GM12891 (cell line): Measurements from ENCODE around the gene TIMP2.
"Not testable (repeated sequence)": the region's sequence is repeated elsewhere in the genome, so short reads cannot be mapped to it uniquely, and the experiment has no call there.

Experiments used
- DNase-seq: peaks from one replicate; pipeline ENCODE4 v3.0.0; 2011; ENCODE audit warnings: low spot score; ENCODE audit not compliant: insufficient read length
- FAIRE-seq: peaks from 2 replicates; lab custom pipeline; 2011; peaks lifted over from hg19 to GRCh38; lab: Jason Lieb, UNC
- PAX5 ChIP-seq: IDR thresholded peaks from 2 replicates; pipeline ENCODE4 v1.6.1; 2011; ENCODE audit warnings: low read length, moderate library complexity, mild to moderate bottlenecking; ENCODE audit not compliant: insufficient read depth, severe bottlenecking
- POLR2A ChIP-seq: IDR thresholded peaks from 2 replicates; pipeline ENCODE4 v1.6.1; 2011; ENCODE audit warnings: low read depth, low read length, control low read depth
- POLR2AphosphoS5 ChIP-seq: IDR thresholded peaks from 2 replicates; pipeline ENCODE4 v1.6.1; 2011; ENCODE audit warnings: low read depth, low read length, control low read depth
- POU2F2 ChIP-seq: IDR thresholded peaks from 2 replicates; pipeline ENCODE4 v1.6.1; 2011; ENCODE audit warnings: low read depth, mild to moderate bottlenecking, control low read depth, low read length, moderate library complexity
- SPI1 ChIP-seq: IDR thresholded peaks from 2 replicates; pipeline ENCODE4 v1.6.1; 2011; ENCODE audit warnings: low read depth, low read length, control low read depth
- TAF1 ChIP-seq: IDR thresholded peaks from 2 replicates; pipeline ENCODE4 v1.6.1; 2011; ENCODE audit warnings: low read depth, low read length, control low read depth

Gene TIMP2

DNA sequence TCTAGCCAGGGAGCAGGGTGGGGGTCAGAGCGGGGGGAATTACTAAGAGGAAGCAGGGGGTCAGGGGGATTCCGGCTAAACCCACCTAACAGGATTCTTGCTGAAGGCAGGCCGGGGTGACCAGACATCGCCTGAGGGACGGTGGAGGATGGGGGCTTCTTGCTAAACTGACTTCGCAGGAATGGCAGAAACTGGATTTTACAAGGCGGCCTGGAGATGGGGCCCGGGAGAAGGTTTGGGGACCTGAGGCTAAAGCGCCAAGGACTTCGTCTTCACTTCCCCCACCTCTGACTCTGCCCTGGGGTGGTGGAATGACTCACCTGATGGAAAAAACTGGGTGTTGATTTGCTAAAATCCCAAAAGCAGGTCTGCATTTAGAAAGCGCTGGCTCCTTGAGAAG, 31.1 kb upstream of the TIMP2 start:
- FAIRE-seq: no peak
- TF ChIP-seq POLR2A (no peak), PAX5 (no peak), TAF1 (no peak), SPI1 (no peak), POLR2AphosphoS5 (no peak), POU2F2 (no peak)
- DNase-seq: no peak

DNA sequence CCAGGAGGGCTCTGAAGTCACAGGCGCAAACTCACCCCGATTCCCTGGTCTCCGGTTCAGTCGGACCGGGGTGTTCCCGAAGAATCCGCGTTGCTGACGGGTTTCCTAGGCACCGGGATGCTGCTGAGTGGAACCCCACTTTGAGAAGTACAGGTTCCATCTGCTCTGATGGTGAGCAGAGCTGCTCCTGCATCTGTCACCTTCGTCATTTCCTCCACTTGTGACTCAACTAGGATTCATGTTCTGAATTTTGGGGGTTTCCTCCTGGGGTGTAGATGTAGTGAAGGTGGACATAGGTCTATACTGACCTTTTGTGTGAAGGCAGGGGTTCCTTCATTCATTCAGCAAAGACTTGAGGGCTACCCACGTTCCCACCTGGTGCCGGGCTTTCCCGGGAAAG, 29.5 kb upstream of the TIMP2 start:
- FAIRE-seq: no peak
- TF ChIP-seq SPI1 (no peak), POLR2A (no peak), POLR2AphosphoS5 (no peak), PAX5 (no peak), TAF1 (no peak), POU2F2 (no peak)
- no peak for DNase-seq

DNA sequence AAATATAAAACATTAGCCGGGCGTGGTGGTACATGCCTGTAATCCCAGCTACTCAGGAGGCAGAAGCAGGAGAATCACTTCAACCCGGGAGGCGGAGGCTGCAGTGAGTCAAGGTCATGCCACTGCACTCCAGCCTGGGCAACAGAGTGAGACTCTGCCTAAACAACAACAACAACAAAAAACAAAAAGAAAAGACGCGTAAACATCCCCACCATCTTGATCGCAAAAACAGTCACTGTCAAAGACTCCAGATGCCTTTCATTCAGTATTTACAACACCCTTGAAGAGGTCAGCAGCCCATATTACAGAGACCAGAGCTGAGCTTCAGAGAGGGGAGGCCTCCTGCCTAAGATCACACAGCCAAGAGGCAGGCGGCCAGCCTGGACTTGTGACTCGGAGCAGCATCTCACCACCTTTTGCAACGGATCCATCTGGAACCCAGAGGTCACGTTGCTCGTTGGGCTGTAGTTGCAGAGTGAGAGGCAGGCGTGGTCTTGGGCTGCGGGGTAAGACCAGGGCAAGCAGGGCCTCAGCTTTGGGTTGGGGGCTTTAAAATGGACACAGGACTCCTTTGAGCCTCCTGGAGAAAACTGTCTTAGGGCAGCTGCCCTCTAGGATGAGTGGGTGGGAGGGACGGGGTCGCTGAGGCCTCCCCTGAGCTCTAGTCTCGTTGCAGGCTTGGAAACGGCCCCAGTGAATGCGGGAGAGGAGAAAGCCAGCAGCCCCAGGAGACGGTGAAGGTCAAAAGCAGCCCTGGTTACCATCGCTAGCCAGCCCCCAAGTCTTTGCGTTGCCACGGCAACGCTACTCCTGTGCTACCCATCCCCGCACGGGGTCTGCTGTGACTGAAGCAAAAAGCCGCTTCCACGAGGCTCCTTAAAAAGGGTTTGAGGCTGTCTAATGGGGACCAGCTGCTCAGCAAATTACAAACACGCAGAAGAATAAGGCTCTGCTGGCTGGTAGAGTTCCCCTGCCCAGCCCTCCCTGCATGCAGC, 28.5 kb upstream of the TIMP2 start:
- FAIRE-seq: no peak
- TF ChIP-seq SPI1 (no peak), PAX5 (no peak), POLR2A (no peak), TAF1 (no peak), POLR2AphosphoS5 (no peak), POU2F2 (no peak)
- no peak for DNase-seq

DNA sequence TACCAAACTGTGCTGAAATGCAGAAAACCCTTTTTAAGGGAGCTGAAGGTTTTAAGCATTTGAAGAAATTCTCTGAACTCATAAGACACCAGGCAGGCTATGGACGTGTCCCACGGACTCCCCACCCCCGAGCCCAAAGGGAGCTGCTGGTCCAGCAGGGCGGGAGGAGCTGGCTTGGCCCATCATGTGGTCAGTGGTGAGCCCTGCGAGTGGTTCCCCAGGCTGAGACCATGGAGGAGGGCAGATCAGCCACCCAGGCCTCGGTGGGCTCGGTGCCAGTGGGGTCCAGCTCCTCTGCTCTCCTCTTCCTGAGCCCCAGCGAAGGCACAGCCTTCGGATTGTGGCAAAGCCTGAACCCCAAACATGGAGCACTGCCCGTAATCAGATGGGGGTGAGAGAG, 27.5 kb upstream of the TIMP2 start:
- FAIRE-seq (no peak), DNase-seq (no peak)
- TF ChIP-seq POLR2AphosphoS5 (no peak), POLR2A (no peak), TAF1 (no peak), POU2F2 (no peak), SPI1 (no peak), PAX5 (no peak)

DNA sequence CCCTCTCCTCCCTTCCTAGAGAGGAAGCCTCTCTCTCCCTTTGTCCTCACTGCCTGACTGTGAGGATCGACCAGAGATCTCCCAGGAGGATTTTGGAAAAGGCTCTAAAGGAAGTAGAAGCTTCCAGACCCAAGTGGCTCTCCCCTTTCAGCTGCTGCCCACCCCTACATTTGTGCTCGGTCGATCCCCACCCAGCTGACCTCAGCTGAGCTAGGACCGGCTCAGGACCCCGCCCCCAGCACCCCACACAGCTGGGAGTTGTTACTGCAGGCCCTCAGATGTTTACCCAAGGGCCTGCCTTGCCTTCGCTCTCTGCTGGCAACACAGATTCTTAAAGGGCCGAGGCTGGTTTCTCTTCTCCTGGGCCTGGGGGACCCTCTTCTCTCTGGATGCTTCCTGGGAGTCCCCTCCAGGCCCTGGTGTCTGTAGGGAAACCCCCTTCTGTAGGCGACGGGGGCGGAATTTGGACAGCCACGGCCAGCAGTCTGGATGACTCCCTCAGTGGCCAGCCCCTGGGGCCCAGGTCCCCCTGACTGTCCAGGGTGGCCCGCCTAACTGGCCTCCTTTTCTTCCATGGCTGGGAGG, 26.9 kb upstream of the TIMP2 start:
- FAIRE-seq: no peak
- DNase-seq: no peak
- TF ChIP-seq PAX5 (no peak), POLR2A (no peak), POLR2AphosphoS5 (no peak), SPI1 (no peak), TAF1 (no peak), POU2F2 (no peak)

DNA sequence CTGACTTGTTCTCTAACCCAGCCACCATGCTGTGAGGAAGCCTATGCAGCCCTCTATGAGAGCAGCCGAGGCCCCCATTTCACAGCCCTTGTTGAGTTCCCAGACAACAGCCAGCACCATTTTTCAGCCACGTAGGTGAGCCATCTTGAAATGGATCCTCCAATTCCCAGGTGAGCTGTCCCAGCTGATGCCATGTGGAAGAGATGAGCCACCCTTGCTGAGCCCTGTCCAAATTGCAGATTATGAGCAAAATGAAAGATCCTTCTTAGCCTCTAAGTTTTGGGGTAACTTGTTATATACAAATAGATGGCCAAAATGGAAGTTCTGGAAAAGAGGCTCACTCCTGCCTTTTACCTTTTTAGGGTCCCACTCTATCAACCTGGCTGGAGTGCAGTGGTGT, 25.7 kb upstream of the TIMP2 start:
- DNase-seq (no peak), FAIRE-seq (no peak)
- TF ChIP-seq SPI1: no peak

DNA sequence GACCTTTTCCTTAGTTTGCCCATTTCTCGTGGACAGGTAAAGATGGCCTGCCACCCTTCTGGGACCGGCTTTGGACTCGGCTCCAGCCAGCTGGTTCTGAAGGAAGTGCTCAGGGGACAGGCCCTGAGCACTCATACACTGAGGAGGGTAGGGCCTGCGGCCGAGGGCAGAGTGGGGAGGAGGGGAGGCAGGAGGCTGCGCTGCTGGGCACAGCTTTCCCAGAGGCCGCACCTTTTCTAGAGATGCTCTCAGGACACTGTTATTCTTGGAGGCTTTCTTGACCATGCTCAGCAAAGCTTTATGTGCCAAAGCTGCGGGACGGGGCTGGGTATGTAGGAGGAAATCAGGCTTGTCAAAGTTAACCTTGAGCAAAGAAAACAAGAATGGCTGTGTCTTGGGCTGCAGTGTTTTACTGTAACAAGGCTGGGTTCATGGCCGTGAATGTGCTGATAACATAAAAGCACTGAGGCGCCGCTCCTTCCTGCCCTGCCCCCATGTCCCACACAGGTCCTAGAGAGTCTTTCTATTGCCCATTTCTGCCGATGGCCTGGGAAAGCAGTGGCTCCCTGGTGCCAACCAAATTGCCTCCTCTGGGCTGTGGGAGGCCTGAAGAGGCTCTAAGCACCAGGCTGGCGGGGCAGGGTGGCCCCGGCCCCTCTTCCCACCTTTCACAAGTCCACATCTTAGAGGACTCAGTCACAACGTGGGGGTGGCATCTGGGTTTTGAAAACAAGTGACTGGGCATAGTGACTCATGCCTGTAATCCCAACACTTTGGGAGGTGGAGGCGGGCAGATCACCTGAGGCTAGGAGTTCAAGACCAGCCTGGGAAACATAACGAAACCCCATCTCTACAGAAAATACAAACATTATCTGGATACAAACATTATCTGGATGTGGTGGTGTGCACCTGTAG, 22.3 kb upstream of the TIMP2 start:
- TF ChIP-seq TAF1 (no peak), POLR2A (no peak), PAX5 (no peak), SPI1 (no peak), POLR2AphosphoS5 (no peak), POU2F2 (no peak)
- FAIRE-seq: no peak
- DNase-seq: no peak

DNA sequence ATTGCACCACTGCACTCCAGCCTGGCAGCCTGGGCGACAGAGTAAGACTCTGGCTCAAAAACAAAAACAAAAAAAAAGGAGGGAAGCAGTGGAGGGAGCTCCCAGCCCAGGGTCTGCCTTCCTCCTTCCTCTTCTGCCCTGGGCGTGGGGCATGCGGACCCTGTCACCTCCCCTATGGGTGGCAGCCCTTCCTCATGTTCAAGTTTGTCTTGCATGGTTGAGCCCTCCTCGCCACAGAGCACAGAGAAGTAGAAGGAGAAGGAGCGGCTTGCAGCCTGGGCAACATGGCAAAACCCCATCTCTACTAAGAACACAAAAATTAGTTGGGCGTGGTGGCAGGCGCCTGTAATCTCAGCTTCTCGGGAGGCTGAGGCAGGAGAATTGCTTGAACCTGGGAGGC, 21.4 kb upstream of the TIMP2 start:
- TF ChIP-seq POLR2A (no peak), POLR2AphosphoS5 (no peak), SPI1 (no peak), PAX5 (no peak), POU2F2 (no peak), TAF1 (no peak)
- no peak for DNase-seq
- FAIRE-seq: no peak

DNA sequence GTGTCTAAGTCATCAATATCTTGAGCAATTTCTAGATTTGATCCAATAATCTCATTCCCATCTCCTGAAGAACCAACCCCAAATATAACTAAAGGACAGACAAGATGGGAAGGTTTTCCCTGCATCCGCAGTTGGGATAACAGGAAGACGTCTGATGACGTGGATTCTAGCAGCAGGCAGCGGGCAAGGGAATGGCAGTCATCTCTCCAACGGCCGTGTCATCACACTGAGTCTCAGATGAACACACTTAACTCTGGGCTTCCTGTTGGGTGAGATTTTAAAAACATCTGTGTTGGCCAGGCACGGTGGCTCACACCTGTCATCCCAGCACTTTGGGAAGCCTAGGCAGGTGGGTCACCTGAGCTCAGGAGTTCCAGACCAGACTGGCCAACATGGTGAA, 20.9 kb upstream of the TIMP2 start:
- FAIRE-seq (no peak), DNase-seq (no peak)
- TF ChIP-seq POLR2AphosphoS5 (no peak), PAX5 (no peak), TAF1 (no peak), POLR2A (no peak), SPI1 (no peak), POU2F2 (no peak)

DNA sequence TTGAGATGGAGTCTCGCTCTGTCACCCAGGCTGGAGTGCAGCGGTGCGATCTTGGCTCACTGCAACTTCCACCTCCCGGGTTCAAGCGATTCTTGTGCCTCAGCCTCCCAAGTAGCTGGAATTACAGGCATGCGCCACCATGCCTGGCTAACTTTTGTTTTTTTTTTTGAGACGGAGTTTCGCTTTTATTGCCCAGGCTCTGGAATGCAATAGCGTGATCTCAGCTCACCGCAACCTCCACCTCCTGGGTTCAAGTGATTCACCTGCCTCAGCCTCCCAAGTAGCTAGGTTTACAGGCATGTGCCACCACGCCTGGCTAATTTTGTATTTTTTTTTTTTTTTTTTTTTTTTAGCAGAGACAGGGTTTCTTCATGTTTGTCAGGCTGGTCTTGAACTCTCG, 20.3 kb upstream of the TIMP2 start:
- not testable (repeated sequence) for FAIRE-seq, DNase-seq
